ENCODE results near the gene CD300LF. TPM values are rescaled to one million over a fixed set of nuclear protein-coding genes. Genes with fewer than 3 reads are reported as not detected.

The CD300LF gene
- total RNA-seq, 2 donors from 2014 or later, result 0.82 to 2.0 TPM

DNA sequence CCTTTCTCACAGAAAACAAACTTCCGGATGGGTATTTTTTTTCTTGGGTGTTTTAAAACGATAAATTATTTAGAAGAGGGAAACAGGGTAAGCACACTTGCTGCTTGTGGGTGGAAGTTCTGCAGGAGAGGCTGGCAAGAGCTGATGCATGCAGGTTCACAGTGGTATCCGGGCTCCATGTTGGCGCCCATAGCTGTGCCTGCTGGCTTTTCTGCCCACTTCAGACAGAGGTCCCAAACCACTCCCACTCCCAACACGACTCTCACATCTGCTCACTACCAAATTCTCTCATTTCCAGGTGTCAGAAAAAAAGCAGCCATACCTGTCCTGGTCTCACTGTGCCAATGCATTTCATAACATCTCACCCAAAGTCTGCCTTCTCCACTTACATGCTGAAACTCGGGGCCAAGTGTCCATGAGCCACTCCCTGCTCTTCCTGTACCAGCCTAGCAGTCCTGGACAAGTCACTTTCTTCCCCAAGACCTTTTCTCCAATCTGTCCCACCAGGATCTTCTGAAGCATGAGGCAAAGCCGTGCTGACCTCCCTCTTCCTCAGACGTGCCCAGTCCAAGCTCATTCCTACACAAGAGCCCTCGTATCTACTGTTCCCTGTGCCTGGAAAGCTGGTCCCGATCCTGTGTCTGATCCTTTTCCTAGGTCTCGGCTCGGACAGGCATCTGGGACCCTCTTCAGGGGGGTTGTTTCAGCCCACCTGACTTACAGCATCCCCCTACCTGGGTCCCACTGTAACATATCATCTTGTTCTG, 1.5 kb downstream of the CD300LF start:
- no peak for DNase-seq
- no peak for ATAC-seq
- intact Hi-C loops (cut with DNase I, micrococcal nuclease), result no loop called here

DNA sequence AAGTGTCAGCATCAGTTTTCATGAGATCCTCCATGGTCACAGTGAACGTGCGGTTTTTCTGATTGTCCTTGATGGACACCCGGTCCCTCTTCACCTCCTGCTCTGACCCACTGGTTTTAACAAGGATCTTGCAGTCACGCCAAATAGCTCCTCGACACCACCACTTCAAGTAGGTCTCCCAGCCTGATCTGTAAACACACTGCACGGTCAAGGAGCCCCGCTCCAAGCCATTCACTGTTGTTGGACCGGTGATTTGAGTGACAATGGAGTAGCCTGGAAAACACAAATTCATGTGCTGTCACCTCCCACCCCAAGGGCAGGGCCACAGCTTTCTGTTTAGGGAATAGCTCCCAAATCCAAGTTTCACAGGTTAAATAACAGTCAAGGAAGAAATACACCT, 8.2 kb downstream of the CD300LF start:
- DNase-seq (no peak), ATAC-seq (no peak)
- intact Hi-C loops (cut with DNase I, micrococcal nuclease), result no loop called here

DNA sequence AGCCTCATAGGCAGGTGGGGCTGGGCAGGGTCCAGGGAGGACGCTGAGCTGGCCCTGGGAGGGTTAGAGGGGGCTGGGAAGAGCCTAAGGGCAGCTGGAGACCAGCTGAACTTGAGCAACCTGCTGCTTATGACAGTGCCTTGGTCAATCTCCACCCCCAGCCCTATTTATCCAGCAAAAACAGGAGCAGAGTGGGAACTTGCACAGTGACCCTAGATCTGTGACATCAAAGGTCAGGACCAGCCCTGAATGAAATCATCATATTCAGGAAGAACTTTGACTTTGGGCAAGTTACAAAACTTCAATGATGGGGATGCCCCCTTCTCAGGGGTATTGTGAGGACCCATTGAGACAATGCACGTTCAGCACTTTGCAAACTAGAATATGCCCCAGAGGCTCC, 9.4 kb downstream of the CD300LF start:
- intact Hi-C loops (cut with DNase I, micrococcal nuclease), result no loop called here
- DNase-seq (no peak), ATAC-seq (no peak)

DNA sequence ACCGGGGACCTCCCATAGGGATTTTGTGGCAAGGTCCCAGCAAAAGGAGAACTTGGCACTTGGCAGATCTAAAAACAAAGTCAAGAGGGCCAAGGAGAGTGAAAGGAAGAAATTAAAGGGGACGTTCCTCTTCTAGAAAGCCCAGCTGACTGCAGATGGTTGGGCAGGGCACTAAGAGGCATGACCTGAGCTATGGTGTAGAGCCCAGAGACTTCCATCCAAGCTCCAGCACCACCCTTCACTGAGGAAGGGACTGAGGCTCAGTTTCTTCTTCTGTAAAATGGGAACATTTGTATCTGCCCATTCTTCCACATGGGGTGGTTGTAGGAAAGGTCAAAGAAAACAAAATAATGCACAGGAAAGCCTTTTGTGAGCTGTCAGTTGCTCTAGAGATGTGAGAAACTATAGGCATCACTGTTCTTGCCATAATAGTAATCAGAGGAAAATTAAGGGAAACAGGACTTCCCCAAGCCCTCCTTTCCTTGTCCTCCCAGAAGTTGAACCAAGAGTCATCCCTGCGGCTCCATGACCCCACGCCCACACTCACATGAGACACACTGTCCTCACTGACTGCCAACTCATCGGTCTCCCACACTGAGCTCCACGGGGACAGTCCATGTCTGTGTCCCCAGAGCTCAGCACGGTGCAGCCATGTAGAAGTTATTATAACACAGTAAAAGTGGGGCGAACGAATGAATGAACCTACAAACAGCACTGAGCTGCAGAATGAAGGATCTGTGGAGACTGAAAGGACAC, 10.4 kb downstream of the CD300LF start:
- intact Hi-C loops (cut with DNase I, micrococcal nuclease), result no loop called here
- ATAC-seq (no peak), DNase-seq (no peak)

DNA sequence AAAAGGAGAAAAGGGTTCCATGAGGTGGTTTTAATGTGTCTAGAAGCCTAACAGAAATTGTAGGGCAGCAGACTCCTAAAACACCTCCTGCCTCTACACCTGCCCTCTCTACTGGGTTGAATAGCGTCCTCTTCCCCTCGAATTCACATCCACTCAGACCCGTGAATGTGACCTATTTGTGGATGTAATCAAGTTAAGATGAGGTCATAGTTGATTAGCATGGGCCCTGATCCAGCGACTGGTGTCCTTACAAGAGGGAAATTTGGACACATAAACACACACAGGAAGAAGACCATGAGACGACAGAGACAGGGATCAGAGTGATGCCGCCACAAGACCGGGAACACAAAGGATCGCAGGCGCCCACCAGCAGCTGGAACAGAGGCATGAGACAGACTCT, 13.5 kb downstream of the CD300LF start:
- DNase-seq, result no peak
- intact Hi-C loops (cut with DNase I, micrococcal nuclease), result no loop called here
- no peak for ATAC-seq

DNA sequence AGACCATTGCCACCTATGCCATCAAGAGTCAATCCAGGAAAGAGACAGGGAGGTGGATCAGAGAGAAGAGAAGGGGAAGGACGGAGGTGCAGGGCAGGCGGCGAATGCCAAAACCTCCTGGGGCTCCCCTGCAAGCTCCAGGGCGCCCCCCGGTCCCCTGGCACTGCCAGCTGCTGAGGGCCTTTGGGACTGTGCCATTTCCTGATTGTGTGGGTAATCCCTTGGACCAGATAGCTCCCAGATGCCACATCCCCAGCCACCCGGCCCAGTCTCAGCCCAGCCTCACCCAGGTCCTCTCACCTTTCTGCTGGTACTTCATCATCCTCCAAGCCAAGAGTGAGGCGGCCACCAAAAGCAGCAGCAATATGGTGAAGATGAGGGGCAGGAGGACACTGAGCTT, 14.7 kb downstream of the CD300LF start:
- ATAC-seq, result no peak
- DNase-seq, result no peak
- intact Hi-C loops (cut with DNase I, micrococcal nuclease), result no loop called here

DNA sequence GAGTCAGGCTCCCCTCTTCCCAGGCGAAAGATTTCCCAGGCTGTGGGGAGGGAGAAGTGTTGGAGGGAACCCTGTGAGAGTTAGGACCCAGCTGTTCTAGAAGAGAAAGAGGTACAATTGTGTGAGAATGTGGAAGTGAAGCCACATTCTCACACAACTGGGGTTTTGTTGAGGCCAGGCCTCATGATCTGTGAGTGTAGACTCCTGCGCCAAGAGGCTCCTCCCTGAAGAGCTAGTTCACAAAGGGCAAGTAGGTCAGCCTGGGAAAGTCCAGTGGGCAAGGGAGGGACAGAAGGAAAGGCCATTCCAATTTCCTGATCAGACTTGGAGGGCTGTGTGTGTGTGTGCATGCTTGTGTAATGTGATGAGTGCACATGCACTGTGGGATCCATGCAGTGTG, 15.2 kb downstream of the CD300LF start:
- intact Hi-C loops (cut with DNase I, micrococcal nuclease), result no loop called here
- DNase-seq (no peak), ATAC-seq (no peak)

DNA sequence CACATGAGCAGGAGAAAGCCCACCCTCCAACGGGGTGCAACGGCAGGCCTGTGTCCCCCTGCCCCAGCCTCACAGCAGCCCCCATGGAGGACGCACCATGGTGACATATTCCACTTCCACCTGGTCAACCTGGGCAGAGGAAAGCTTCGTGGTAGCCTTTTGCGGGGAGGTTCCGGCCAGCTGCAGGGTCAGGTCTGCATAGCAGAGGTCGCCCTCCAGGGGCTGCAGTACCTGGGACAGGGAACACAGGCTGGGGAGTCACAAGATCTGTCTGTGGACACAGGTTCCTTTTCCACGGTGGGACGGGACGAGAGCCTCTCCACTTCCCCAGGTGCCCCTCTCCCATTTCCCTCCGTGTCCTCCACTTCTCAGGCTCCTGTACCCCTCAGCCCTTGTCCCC, 17.1 kb downstream of the CD300LF start:
- no peak for ATAC-seq
- no peak for DNase-seq
- intact Hi-C loops (cut with DNase I, micrococcal nuclease), result no loop called here

DNA sequence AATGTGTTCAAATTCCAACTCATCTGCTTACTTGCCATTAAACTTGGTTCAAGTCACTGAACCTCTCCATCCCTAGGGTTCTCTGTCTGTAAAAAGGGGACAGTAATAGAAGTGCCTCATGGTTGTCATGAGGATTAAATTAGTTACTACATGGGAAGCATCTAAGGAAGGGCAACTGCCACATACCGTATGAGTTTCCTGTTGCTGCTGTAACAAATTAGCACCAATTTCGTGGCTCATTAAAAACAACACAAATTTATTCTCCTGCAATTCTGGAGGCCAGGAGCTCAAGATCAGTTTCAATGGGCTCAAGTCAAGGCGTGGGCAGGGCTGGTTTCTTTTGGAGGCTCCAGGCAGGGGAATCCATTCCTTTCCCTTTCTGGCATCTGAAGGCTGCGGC, 18.6 kb downstream of the CD300LF start:
- DNase-seq (no peak), ATAC-seq (no peak)
- intact Hi-C loops (cut with DNase I, micrococcal nuclease), result no loop called here

DNA sequence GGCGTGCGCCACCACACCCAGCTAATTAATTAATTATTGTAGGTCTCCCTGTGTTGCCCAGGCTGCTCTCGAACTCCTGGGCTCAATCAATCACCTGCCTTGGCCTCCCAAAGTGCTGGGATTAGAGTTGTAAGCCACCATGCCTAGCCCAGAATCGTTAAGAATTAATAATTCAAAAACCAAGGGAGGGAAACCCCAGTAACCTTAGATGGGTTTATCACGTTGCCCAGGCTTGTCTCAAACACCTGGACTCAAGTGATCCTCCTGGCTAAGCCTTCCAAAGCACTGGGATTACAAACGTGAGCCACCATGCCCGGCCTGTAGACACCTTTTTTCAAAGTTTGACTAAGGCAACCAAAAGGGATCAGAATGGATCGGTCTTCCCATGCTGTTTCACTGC, 21.6 kb downstream of the CD300LF start:
- ATAC-seq, result no peak
- intact Hi-C loops (cut with DNase I, micrococcal nuclease), result no loop called here
- no peak for DNase-seq

DNA sequence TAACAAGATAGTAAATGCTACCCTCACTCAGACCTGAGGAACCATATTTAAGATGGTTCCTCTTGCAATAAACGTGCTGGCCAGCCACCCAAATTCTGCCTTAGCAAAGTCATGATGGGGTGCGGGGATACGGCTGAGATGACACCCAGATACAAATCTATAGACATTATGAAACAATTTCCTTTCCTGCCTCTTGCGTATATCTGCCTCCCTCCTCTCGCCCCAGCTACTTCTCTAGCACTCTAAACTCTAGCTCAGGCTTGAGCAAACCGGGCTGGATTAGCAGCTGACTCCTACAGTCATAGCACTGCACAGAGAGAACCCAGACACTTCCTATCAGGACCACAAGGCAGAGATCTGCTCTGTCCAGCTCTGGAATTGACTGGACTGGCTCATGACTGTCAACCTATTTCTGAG, 22.3 kb downstream of the CD300LF start:
- DNase-seq, result no peak
- intact Hi-C loops (cut with DNase I, micrococcal nuclease), result no loop called here

DNA sequence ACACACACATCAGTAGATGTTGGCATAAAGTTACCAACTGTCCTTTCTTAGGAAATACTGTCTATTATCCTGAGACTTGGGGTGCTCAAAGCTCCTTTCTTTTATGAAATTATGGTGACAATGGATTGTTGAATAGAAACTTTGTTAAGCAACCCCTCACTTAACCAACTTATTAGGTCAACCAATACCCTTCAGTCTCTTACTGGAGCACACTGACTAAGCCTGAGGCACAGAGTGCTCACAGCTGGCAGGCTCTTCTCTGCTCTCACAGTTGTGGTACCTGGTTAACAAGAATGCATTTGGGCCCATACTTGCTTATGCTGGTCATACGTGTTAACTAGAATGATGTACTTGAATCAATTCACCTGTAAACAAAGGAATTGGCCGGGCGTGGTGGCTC, 24.8 kb downstream of the CD300LF start:
- DNase-seq (no peak), ATAC-seq (no peak)
- intact Hi-C loops (cut with DNase I, micrococcal nuclease), result no loop called here

More for the DNA sequence above, 22.3 kb downstream of the CD300LF start:
- ATAC-seq, result no peak

DNA sequence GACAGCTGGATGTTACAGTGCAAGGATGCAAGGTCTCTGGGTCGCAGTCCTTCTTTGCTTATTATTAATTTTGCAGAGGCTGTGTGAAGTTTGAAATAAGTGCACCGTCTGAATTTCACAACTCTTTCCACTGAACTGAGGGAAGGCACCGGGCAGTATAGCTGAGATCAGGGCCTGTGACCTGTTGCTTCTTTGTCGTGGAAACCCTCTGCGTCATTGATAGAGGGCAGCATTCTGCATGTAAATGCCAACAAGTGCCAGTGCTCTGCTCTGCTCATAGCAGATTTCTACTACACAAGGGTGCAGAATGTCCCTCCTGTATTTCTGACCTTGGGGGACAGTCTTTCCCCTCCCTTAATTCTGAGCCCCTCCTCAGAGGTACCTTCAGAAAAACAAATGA, 26.0 kb downstream of the CD300LF start:
- intact Hi-C loops (cut with DNase I, micrococcal nuclease), result no loop called here
- DNase-seq, result no peak
- ATAC-seq, result no peak

DNA sequence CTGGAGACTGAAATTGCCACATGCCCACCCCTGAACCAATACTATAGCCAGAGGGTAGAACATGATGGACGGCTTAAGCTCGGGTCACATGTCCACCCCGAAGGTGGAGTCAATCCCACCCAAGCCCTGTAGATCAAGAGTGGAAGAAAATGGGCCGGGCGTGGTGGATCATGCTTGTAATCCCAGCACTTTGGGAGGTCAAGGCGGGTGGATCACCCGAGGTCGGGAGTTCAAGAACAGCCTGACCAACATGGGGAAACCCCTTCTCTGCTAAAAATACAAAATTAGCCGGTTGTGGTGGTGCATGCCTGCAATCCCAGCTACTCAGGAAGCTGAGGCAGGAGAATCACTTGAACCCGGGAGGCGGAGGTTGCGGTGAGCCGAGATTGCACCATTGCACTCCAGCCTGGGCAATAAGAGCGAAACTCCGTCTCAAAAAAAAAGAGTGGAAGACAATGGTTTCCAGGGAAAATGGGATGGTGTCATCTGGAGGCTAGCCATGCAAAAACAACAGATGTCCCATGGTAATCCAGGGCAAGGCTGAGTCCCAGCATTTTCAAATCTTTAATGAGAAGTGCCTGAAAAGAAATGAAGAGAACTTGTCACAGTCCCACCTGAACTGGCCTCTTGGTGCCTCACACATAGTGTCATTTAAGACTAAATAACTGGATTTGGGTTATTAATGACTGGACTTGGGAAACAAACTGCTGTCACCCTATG, 30.1 kb downstream of the CD300LF start:
- intact Hi-C loops (cut with DNase I, micrococcal nuclease), result no loop called here
- DNase-seq (no peak), ATAC-seq (no peak)

DNA sequence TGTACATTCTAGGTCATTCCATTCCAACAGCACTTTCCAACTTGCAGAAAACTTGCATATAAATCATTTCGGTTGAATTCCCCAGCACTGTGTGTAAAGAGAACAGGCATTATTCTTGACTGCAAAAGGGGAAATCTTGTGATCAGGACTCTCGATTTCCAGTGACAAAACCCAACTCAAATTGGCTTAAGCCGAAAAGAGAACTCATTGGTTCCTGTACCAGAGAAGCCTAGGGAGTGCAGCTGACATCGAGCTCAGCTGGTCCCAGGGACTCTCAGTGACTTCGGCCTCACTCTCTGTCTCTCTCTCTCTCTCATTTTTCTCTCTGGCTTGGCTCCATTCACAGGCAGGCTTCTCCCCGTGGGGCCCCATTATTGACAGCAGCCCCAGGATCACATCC, 30.7 kb downstream of the CD300LF start:
- intact Hi-C loops (cut with DNase I, micrococcal nuclease), result no loop called here
- DNase-seq (no peak), ATAC-seq (no peak)

DNA sequence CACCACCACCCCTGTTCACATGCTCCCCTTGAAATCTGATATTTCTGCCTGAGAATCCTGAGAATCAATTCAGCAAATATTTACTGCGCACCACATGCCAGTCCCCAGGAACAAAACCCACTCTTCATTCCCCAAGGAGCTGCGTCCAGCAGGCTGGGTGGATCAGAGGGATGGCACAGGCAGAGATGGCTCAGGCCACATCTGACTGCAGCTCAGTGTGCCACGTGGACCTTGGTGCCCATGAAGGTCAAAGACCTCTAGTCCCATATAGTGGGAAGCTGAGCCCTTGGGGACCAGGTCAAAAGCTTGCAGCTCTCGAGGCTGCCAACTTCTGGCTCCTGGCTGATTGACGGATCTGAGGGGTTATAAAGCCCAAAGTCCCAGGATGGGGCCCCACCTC, 31.8 kb downstream of the CD300LF start:
- DNase-seq (no peak), ATAC-seq (no peak)
- intact Hi-C loops (cut with DNase I, micrococcal nuclease), result no loop called here

DNA sequence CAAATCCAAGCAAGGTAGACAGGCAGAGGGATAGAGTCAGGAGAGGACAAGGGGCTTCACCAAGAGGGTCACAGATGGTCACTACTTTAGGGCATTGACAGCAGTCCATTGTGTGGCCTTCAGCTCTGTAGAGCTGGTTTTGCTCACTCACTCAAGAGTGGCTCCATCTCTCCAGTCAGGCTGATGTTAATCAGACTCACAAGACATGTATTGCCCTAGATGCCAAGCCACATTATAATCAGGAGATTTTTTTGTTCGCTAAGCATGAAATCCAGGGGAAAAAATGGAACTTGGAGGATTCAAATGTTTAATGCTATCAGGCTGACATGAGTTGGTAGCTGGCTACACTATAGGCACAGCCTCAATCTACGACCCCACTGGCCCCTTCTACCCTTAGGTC, 32.5 kb downstream of the CD300LF start:
- DNase-seq, result no peak
- no peak for ATAC-seq
- intact Hi-C loops (cut with DNase I, micrococcal nuclease), result no loop called here

DNA sequence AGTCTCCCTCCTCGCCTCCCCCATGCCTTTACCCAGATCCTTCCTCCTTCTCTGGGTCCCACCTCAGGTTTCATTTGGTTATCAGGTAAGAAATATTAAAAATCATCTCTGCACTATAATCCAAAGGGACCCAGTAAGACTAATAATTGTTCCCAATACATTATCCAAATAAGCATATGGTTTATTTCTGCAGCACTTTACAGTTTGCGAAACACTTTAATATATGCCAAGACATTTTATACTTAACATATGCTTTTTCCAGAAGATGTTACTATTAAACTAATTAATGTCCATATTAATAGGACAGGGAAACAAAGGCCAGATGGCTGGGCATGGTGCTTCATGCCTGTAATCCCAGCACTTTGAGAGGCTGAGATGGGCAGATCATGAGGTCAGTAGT, 33.3 kb downstream of the CD300LF start:
- DNase-seq (no peak), ATAC-seq (no peak)
- intact Hi-C loops (cut with DNase I, micrococcal nuclease), result no loop called here

DNA sequence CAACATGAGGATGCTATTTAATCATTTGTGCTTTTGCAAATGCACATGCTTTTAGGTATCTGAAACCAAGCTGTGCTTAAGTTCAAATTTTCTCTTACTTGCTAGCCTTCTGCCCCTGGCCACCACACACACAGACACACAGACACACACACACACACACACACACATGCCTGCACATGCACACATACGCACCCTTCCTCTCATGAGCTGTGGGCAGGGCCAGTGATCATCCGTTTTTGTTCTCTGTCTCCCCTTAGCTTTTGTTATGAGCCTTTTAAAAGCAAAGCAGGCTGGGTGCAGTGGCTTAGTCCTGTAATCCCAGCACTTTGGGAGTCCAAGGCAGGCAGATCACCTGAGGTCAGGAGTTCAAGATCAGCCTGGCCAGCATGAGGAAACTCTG, 34.2 kb downstream of the CD300LF start:
- ATAC-seq, result no peak
- intact Hi-C loops (cut with DNase I, micrococcal nuclease), result no loop called here
- no peak for DNase-seq

Measured in left colon (tissue), 2 donors.